ENCODE results near the gene SKIC8.

Gene SKIC8

GRCh38 chr15:78280319-78281072 is 18.9 kb downstream of the SKIC8 start:
- H3K9me3 ChIP-seq (ENCODE audit: severe bottlenecking) = no peaks in the 10 kb centered on the region
- no peak overlapping the region for H3K4me3 ChIP-seq (ENCODE audit: low read depth, low read length)
- H3K27me3 ChIP-seq (ENCODE audit: insufficient read depth, low read depth, severe bottlenecking) = no peaks in the 10 kb centered on the region
- no peak for TF ChIP-seq CTCF (IDR thresholded peaks at IDR 0.05; ENCODE audit: low read depth, low read length)
- H3K36me3 ChIP-seq = peaks cover 9% of the 10 kb centered on the region
- no peak for DNase-seq
- no peak overlapping the region for H3K27ac ChIP-seq

DNA sequence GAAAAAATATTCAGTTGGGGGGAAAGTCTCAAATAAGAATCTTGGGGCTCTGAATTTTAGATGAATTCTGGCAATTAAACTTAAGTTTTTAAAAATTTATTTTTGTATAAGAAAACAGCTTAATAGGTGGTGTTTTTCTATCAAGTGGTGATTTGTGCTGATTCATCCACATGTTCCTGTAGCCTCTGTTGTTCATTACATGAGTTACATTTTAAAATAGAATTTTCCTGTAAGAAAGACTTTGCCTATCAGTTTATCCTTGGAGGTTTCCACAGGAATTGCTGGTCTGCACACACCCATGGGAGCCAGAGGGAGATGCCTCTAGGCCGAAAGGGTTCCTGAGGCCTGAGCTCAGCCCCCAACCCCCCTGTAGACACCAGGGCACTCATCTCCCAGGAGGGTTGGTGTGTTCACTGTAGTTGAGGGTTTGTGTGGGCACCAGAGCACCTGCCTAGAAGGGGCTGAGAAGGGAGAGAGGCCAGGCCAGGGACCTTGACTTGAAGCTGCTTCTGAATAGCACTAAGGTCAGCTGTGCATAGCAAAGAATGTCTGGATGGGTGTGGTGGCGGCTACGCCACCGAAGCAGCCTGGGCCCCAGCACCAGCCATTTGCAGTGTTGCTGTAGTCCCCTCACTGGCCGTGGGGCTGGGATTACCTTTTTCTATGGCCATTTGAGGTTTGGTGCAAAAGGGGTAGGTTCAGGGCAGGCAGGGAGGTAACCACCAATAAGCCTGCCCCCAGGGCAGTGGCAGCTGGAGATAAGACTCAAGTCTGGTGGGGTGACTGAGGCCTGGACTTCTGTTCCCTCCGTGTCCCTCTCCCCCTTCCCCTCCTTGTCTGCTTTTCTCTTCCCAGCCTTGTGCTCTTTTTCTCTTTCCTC is 23.1 kb downstream of the SKIC8 start:
- H3K4me3 ChIP-seq (ENCODE audit: low read depth, low read length) = no peak overlapping the region
- no peaks in the 10 kb centered on the region for H3K36me3 ChIP-seq
- TF ChIP-seq CTCF (IDR thresholded peaks at IDR 0.05; ENCODE audit: low read depth, low read length) = no peak
- H3K27me3 ChIP-seq (ENCODE audit: insufficient read depth, low read depth, severe bottlenecking) = no peaks in the 10 kb centered on the region
- DNase-seq = no peak
- H3K27ac ChIP-seq = no peak overlapping the region
- no peaks in the 10 kb centered on the region for H3K9me3 ChIP-seq (ENCODE audit: severe bottlenecking)

DNA sequence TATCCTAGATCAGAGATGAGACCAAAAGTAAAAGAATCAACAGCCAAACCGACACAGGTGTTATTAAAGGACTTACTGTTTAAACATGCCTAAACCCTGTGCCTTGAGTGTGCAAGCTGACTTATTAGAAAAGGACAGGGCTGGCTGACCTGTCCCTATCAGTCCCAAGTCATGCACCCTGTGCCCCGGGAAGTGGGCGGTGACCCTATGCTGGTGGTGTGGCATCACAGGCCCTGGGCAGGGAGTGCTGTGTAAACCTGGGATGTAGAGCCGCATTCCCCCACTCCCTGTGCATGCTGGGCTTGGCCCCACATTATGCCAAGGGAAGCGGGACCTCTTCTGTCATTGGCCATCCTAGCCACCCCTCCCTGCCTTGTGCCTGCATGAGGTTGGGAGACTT is 24.4 kb downstream of the SKIC8 start:
- no peak for TF ChIP-seq CTCF (IDR thresholded peaks at IDR 0.05; ENCODE audit: low read depth, low read length)
- Histone ChIP-seq H3K4me3 (ENCODE audit: low read depth, low read length) (no peak overlapping the region), H3K36me3 (no peaks in the 10 kb centered on the region), H3K27me3 (ENCODE audit: insufficient read depth, low read depth, severe bottlenecking) (no peaks in the 10 kb centered on the region), H3K27ac (no peak overlapping the region), H3K9me3 (ENCODE audit: severe bottlenecking) (no peaks in the 10 kb centered on the region)
- DNase-seq = no peak

DNA sequence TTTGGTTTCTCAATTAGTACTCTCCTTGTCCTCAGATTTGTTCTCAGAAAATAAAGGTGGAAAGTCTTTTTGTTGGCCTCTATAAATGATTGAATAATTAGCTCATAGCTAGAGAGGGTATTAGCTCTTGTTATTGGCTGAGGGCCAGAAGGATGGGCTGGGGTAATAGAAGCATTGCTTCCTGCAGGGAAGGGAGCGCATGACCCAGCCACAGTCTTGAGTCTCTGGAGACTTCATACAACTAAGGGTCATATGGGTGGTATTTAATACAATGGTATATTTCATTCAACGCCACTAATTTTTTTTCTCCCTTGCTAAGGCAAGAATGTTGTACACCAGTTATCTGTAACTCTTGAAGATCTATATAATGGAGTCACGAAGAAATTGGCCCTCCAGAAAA is 26.6 kb downstream of the SKIC8 start:
- Histone ChIP-seq H3K27me3 (ENCODE audit: insufficient read depth, low read depth, severe bottlenecking) (no peaks in the 10 kb centered on the region), H3K27ac (no peak overlapping the region), H3K4me3 (ENCODE audit: low read depth, low read length) (no peak overlapping the region), H3K9me3 (ENCODE audit: severe bottlenecking) (no peaks in the 10 kb centered on the region), H3K36me3 (no peaks in the 10 kb centered on the region)
- no peak for DNase-seq
- TF ChIP-seq CTCF (IDR thresholded peaks at IDR 0.05; ENCODE audit: low read depth, low read length) = no peak

- no peak for TF ChIP-seq CTCF (IDR thresholded peaks at IDR 0.05; ENCODE audit: low read depth, low read length)
- Histone ChIP-seq H3K9me3 (ENCODE audit: severe bottlenecking) (no peaks in the 10 kb centered on the region), H3K36me3 (no peaks in the 10 kb centered on the region), H3K27ac (no peak overlapping the region), H3K27me3 (ENCODE audit: insufficient read depth, low read depth, severe bottlenecking) (no peaks in the 10 kb centered on the region), H3K4me3 (ENCODE audit: low read depth, low read length) (no peak overlapping the region)
- DNase-seq = no peak
Observed at GRCh38 chr15:78272316-78272715, 27.1 kb downstream of the SKIC8 start.

Measured in WERI-Rb-1 (cell line).